GM19023 (cell line): ENCODE measurements around the gene KRT20.
"Not testable (repeated sequence)": the region's sequence is repeated elsewhere in the genome, so short reads cannot be mapped to it uniquely, and the experiment has no call there.

Experiments used
- ATAC-seq: cut with Tn5 transposase; IDR thresholded peaks from one replicate; pipeline ENCODE4 v1.9.1; 2021; ENCODE audit warnings: mild to moderate bottlenecking, moderate library complexity; ENCODE audit not compliant: unreplicated experiment

KRT20 gene

GRCh38 chr17:40884708-40885512 is at the start of gene KRT20:
TSS of gene KRT20 (minus strand) at chr17:40885242. CDS start at chr17:40885185, 57 bp downstream.
- ATAC-seq, result no peak

DNA sequence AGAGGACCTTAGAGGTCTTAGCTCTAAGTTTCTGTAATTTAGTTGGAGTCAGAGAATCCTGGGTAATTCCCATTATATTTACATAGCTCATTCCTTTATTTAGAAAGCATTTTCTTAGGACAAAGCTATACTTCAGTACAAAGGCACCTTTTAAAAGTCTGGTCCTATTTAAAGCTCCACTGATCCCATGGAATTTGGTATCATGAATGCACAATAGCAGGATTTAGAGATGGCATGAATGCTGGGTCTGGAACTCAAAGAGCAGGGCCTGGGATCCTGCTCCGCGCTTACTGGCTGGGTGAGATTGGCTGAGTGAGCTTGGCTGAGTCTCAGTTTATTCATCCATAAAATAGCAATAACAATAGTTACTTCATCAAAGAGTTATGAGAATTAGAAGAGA is 47.6 kb upstream of the KRT20 start:
- no peak for ATAC-seq

DNA sequence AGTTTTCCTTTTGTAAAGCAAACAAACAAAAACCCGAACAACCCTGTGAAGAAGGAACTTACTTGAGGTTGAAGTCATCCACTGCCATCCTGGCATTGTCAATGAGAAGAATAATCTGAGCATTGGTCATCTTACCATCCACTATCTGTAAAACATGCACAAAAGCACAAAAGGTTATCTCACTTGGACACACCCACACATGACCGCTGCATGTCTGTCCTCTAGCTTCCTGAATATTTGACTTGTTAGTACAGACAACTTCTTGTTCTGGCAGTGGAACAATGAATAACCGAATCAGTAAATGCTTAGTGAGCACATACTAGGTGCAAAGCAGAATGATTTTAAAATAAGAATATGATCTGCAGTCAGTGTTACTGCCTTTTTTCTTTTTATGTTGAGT is 46.3 kb upstream of the KRT20 start:
- no peak for ATAC-seq

DNA sequence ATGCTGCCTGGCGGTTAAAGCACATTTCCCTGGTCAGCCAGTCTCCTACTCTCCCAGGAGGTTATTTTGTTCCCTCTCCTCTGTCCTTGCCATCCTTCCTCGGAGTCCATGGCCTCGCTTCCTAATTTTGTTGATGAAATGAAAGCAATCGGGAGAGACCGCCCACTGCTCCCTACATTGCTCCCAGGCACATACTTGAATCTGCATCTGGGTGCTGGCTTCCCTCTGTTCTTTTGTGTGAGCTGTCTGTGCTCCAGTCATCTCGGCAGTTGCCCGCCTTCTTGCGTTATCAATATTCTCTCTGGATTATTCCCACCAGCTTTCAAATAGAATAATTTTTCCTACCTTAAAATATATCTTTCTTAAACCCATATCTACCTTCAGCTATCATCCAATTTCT is 41.3 kb upstream of the KRT20 start:
- no peak for ATAC-seq

DNA sequence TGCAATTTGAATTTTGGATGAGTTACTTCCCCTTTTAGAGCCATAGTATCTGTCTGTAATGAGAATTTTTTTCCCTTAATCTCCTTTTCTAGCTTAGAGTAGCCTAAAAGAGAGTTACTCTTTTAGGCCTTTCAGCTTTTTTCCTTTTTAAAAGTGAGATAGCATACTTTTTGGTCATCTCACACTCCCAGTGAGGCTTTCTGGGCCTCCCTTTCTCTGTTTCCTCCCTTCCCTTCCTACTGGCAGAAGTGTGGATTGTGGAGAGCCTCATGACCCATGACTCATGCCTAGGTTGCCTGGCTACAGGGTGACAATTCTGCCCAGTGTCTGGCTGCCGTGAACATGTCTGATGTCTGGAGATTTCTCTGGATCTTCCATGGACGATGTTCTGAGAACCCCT is 37.2 kb upstream of the KRT20 start:
- no peak for ATAC-seq

- no peak for ATAC-seq
Observed at GRCh38 chr17:40921026-40921425, 36.0 kb upstream of the KRT20 start.

GRCh38 chr17:40917116-40917515 is 32.1 kb upstream of the KRT20 start:
- not testable (repeated sequence) for ATAC-seq

- ATAC-seq, result no peak
Observed at GRCh38 chr17:40916366-40916765, 31.3 kb upstream of the KRT20 start.

DNA sequence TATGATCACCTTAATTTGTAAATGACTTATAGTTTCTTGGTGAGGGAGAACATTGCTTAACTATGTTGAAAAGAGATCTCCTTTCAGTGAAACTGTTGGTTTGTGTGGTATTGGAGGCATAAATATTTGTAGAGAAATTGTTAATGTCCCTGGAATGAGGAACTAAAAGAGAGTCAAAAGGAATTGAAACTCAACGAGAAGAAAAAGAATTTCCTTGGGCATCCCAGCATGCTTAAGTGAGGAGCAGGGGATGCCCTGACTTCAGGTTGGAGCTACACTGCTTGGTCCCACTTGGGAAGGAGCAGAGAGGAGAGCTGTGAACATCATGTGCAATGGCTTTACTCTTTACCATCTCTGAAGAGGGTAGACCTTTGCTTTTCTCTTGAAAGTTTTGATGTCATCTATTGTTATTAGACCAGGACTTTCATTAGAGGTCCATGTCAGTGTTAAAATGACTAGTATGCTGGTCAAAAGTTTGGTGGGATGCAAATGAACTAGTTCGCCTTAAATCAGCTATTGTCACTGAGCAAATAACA is 30.7 kb upstream of the KRT20 start:
- ATAC-seq, result no peak

DNA sequence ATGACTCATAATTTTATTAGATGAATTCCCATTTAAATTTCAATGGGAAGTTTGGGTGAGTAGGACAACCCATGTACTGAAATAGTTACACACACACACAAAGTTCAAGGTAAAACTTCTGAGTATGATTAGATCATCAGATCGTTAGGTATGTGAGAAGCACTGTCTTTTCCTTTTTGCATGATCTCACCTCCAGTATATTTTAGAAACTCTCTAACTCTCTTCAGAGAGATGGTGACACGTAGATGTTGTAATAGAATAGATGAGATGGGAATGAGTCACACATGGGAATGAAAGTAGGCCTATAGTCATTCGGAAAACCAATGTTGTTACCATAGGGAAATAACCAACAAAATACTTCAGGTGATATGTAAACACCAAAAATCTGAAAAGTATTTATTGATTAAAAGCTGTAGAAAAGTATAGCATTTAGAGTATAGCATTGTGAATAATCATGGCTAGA is 30.2 kb upstream of the KRT20 start:
- no peak for ATAC-seq

DNA sequence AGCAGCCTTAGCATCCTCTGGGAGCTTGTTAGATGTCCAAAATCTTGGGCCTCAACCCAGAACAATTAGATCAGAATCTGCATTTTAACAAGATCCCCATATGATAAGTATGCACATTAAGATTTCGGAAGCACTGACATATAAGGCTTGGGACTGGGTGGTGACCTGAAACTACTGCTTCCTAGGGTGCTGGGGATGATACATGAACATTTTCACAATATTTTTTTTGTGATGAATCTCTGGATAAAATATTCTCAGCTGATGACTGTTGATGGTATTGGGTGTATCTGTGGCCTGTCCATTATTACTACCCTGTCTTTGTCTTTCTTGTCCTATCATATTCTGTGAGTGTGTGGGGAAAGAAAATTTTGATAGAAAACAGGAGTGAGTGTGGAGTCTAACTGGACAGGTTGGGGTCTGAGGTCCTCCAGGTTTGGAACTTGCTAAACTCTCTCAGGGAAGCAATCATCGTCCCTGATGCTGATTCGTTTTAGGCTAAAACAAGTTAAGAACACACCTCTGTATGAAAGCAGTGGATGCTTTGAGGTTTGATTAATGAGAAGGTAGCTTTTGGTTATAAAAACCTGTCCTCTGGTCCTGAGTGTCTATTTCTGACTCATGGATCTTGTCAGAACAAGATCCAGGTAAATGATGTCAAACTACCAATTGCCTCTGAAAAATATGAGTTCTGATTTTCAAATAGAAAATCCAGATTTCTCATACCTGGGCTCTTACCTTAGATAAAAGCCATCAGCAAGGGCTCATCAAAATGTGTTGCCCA is 29.2 kb upstream of the KRT20 start:
- ATAC-seq, result no peak

DNA sequence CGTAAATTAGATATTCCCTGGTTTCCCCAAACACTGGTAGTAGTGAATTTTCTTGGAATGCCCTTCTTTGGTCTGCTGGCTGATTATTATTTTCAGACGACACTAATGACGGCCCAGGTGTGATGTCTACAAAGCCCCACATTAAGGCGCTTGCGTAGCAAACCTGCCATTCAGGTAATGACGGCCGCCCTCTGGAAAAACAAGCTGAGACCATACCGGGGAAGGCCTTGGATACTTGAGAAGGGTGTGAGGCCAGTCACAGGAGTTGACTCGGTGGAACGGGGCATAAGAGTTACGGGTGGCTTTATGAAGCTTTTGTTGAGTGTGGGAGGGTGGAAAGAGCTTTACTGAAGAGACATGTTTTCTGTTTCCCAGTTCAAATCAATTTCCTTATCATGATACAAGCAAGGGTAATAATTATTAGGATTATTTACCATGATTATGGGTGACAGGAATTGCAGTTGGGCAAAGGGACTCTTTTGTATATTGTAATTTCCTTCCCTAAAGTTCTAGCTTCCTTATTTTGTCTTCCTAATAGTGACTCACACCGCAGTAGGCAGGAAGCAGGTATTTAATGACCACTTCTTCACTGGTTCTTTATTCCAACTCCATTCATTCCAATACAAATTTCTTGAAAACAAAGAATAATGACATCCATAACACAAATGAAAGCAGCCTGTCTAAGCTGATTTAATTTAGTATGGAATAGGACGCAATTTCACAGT is 27.6 kb upstream of the KRT20 start:
- no peak for ATAC-seq

- ATAC-seq, result no peak
Observed at GRCh38 chr17:40910441-40910841, 25.4 kb upstream of the KRT20 start.

DNA sequence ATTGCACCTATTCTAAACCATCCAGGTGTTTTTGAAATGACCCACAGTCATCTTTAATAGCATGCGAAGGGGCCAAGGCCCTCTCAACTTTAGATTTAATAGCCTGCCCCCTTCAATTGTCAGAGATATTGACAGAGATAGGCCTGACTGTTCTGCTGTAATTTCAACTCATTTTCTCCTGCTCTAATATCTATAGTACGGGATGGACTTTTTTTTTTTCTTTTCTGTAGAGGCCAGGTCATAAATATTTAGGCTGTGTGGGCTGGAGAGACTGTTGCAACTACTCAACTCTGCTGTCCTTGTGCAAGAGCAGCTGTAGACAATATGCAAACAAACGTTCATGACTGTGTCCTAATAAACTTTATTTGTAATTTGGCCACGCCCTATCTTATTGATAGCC is 24.7 kb upstream of the KRT20 start:
- ATAC-seq, result no peak

- no peak for ATAC-seq
Observed at GRCh38 chr17:40909351-40909750, 24.3 kb upstream of the KRT20 start.

DNA sequence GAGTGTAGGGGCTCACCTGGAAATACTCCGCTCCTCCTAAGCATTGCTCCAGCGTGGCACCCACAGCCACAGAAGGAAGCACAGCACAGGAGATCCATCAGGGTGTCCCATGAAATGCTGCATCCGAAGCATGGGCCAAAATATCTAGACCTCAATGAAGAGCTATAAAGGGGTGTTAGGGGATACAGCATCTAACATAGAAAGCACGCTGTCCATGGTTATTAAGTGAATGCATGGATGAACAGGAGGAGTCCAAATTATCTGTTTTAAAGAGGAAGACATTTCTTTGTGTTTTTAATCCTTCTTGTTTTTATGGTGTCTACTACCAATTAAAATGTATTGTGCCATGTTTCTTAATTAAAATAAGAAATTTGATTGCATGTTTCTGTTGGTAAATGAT is 21.6 kb upstream of the KRT20 start:
- ATAC-seq, result no peak

GRCh38 chr17:40905370-40905769 is 20.3 kb upstream of the KRT20 start:
- ATAC-seq, result no peak

DNA sequence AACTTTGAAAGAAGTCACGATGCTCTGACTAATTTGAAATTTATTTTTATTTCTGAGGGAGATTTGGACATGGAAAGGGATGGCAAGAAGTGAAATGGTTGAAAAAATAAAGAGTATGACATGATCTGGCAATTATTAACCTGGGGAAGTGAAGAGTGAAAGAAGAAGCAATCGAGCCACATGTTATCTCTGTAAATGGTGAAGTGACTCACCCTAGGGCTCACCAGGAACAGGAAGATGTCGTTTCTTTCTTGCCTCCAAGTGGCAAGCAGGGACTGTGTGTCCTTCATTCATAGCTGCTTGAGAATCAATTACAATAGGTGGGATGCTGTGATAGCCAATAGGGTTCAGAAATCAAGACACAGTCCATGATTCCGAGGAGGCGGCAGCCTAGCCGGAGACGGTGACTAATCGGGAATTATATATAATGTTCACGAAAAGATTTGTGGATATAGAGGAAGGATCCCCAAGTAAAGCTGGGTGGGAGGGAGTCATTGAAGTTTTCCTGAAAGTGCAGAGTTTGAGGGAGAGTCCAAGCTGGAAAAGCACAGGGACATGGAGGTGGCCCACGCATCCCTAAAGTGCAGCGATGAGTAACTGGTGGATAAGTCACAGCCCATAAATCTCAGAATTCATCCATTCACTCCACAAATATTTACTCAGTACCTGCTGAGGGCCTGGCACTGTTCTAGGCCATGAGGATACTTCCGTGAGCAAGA is 18.2 kb upstream of the KRT20 start:
- no peak for ATAC-seq

DNA sequence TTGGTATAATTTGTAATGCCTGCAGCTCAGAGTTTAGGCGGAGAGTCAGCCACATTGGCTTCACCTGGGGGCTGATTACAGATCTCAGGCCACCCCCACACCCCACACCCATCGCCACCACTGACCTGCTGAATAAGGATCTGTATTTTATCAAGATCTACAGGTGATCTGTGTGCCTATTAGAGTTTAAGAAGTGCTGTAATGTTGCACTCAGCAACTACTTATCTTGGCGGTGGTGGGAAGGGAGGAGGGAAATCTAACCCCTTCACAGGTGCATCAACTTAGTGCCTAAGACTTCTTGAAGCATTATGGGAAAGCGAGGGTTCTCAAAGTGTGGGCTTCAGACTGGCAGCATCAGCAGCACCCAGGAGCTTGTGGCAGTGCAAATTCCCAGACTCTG is 17.5 kb upstream of the KRT20 start:
- ATAC-seq, result no peak

- no peak for ATAC-seq
Observed at GRCh38 chr17:40901981-40902474, 17.0 kb upstream of the KRT20 start.
